ENCODE data around the gene SAMD8.
"Not testable (repeated sequence)": the region's sequence is repeated elsewhere in the genome, so short reads cannot be mapped to it uniquely, and the experiment has no call there.

Gene SAMD8

GRCh38 chr10:75202321-75203045, 91.0 kb downstream of the SAMD8 start:
- Histone ChIP-seq H3K27me3 (ENCODE audit: control insufficient read depth in 5 of 5, insufficient read depth in 4 of 5, low read length in 5 of 5) (no peaks in the 10 kb centered on the region), H3K9me3 (ENCODE audit: control insufficient read depth in 5 of 5, low read length in 5 of 5) (no peaks in the 10 kb centered on the region), H3K36me3 (ENCODE audit: control insufficient read depth in 5 of 5, insufficient read depth in 5 of 5, low read length in 5 of 5) (peaks cover 0 to under 1% (median 0%) of the 10 kb centered on the region in 5 donors), H3K4me3 (ENCODE audit: low read depth in 1 of 5, low read length in 5 of 5) (no peak overlapping the region), H3K9ac (ENCODE audit: low read length in 5 of 5) (no peak overlapping the region), H3K4me1 (ENCODE audit: control insufficient read depth in 5 of 5, insufficient read depth in 5 of 5, low read length in 5 of 5) (peaks cover 3 to 15% (median 9%) of the 10 kb centered on the region in 5 donors), H3K27ac (ENCODE audit: low read depth, low read length) (peak overlapping the region; percentile 11)

DNA sequence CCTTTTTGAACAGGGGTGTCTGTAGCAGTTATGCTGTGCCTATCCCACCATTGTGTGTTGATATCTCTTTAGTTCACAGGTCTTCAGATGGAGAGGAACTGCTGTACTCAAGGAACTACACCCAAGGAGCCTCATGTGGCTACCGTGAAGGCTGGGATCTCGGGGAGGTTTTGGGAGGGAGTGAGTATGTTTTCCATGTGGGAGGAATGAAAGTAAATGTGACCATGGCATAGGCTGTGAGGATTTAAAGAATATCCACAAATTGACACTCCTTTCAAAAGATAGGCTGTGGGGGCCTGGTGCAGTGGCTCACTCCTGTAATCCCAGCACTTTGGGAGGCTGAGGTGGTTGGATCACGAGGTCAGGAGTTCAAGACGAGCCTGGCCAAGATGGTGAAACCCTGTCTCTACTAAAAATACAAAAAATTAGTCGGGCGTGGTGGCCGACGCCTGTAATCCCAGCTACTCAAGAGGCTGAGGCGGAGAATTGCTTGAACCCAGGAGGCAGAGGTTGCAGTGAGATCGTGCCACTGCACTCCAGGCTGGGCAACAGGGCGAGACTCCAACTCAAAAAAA, 91.7 kb downstream of the SAMD8 start:
- peak overlapping the region; percentile 11 for H3K27ac ChIP-seq (ENCODE audit: low read depth, low read length)

DNA sequence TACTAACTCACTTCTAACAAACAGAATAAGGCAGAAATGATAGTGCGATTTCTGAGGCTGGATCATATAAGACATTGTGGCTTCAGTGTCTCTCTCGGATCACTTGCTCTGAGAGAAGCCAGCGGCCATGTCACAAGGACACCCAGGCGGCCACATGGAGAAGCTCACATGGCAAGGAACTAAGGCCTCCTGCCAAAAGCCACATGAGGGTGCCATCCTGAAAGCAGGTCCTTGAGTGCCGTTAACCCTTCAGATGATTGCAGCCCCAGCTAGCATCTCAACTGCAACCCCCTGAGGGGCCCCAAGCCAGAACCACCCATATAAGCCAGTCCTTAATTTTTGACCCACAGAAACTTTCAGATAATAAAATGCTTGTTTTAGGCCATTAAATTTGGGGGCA, 92.3 kb downstream of the SAMD8 start:
- no peak overlapping the region for H3K9ac ChIP-seq (ENCODE audit: low read length in 5 of 5)
- H3K27me3 ChIP-seq (ENCODE audit: control insufficient read depth in 5 of 5, insufficient read depth in 4 of 5, low read length in 5 of 5), result no peaks in the 10 kb centered on the region
- peaks cover 0 to 3% (median 0%) of the 10 kb centered on the region in 5 donors for H3K36me3 ChIP-seq (ENCODE audit: control insufficient read depth in 5 of 5, insufficient read depth in 5 of 5, low read length in 5 of 5)
- no peak overlapping the region for H3K4me3 ChIP-seq (ENCODE audit: low read depth in 1 of 5, low read length in 5 of 5)
- no peak overlapping the region for H3K27ac ChIP-seq (ENCODE audit: low read depth, low read length)
- H3K4me1 ChIP-seq (ENCODE audit: control insufficient read depth in 5 of 5, insufficient read depth in 5 of 5, low read length in 5 of 5), result peaks cover 3 to 20% (median 9%) of the 10 kb centered on the region in 5 donors
- no peaks in the 10 kb centered on the region for H3K9me3 ChIP-seq (ENCODE audit: control insufficient read depth in 5 of 5, low read length in 5 of 5)

More for the DNA sequence above, 91.7 kb downstream of the SAMD8 start:
- H3K4me1 ChIP-seq (ENCODE audit: control insufficient read depth in 5 of 5, insufficient read depth in 5 of 5, low read length in 5 of 5), result peaks cover 3 to 17% (median 9%) of the 10 kb centered on the region in 5 donors
- not testable (repeated sequence) for H3K27me3 ChIP-seq (ENCODE audit: control insufficient read depth in 5 of 5, insufficient read depth in 4 of 5, low read length in 5 of 5); H3K36me3 ChIP-seq (ENCODE audit: control insufficient read depth in 5 of 5, insufficient read depth in 5 of 5, low read length in 5 of 5); H3K4me3 ChIP-seq (ENCODE audit: low read depth in 1 of 5, low read length in 5 of 5); H3K9me3 ChIP-seq (ENCODE audit: control insufficient read depth in 5 of 5, low read length in 5 of 5); H3K9ac ChIP-seq (ENCODE audit: low read length in 5 of 5)

DNA sequence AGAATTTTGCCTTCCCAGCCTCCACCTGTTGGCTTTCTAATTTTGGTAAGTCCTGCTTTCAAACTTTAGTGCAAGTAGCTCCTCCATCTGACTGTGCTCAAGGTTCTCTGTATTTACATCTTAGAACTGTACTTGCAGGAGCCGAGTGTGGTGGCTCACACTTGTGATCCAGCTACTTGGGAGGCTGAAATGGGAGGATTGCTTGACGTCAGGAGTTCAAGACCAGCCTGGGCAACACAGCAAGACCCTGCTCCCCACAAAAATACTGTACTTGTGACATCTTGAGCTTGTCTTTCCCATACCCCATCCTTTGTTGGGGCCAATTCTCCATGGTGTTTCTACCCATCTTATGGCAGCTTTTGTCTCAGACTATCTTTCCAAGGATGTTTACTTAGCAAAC, 94.5 kb downstream of the SAMD8 start:
- Histone ChIP-seq H3K4me3 (ENCODE audit: low read depth in 1 of 5, low read length in 5 of 5) (no peak overlapping the region), H3K4me1 (ENCODE audit: control insufficient read depth in 5 of 5, insufficient read depth in 5 of 5, low read length in 5 of 5) (peaks cover 3 to 30% (median 15%) of the 10 kb centered on the region in 5 donors), H3K9me3 (ENCODE audit: control insufficient read depth in 5 of 5, low read length in 5 of 5) (no peaks in the 10 kb centered on the region), H3K36me3 (ENCODE audit: control insufficient read depth in 5 of 5, insufficient read depth in 5 of 5, low read length in 5 of 5) (peaks cover 0 to 3% (median 0%) of the 10 kb centered on the region in 5 donors), H3K27me3 (ENCODE audit: control insufficient read depth in 5 of 5, insufficient read depth in 4 of 5, low read length in 5 of 5) (no peaks in the 10 kb centered on the region), H3K27ac (ENCODE audit: low read depth, low read length) (no peak overlapping the region), H3K9ac (ENCODE audit: low read length in 5 of 5) (no peak overlapping the region)

- H3K4me1 ChIP-seq (ENCODE audit: control insufficient read depth in 5 of 5, insufficient read depth in 5 of 5, low read length in 5 of 5), result peaks cover 3 to 33% (median 20%) of the 10 kb centered on the region in 5 donors
Observed at GRCh38 chr10:75206638-75207037, 95.2 kb downstream of the SAMD8 start.

GRCh38 chr10:75207079-75207856, 95.8 kb downstream of the SAMD8 start:
- Histone ChIP-seq H3K27me3 (ENCODE audit: control insufficient read depth in 5 of 5, insufficient read depth in 4 of 5, low read length in 5 of 5) (no peaks in the 10 kb centered on the region), H3K36me3 (ENCODE audit: control insufficient read depth in 5 of 5, insufficient read depth in 5 of 5, low read length in 5 of 5) (peaks cover 0 to 3% (median under 1%) of the 10 kb centered on the region in 5 donors), H3K9me3 (ENCODE audit: control insufficient read depth in 5 of 5, low read length in 5 of 5) (no peaks in the 10 kb centered on the region), H3K27ac (ENCODE audit: low read depth, low read length) (no peak overlapping the region), H3K4me3 (ENCODE audit: low read depth in 1 of 5, low read length in 5 of 5) (no peak overlapping the region), H3K9ac (ENCODE audit: low read length in 5 of 5) (no peak overlapping the region), H3K4me1 (ENCODE audit: control insufficient read depth in 5 of 5, insufficient read depth in 5 of 5, low read length in 5 of 5) (peaks cover 9 to 38% (median 25%) of the 10 kb centered on the region in 5 donors)

More at GRCh38 chr10:75206638-75207037, 95.2 kb downstream of the SAMD8 start:
- H3K9ac ChIP-seq (ENCODE audit: low read length in 5 of 5); H3K36me3 ChIP-seq (ENCODE audit: control insufficient read depth in 5 of 5, insufficient read depth in 5 of 5, low read length in 5 of 5); H3K27ac ChIP-seq (ENCODE audit: low read depth, low read length); H3K4me3 ChIP-seq (ENCODE audit: low read depth in 1 of 5, low read length in 5 of 5); H3K9me3 ChIP-seq (ENCODE audit: control insufficient read depth in 5 of 5, low read length in 5 of 5); H3K27me3 ChIP-seq (ENCODE audit: control insufficient read depth in 5 of 5, insufficient read depth in 4 of 5, low read length in 5 of 5): not testable (repeated sequence)

GRCh38 chr10:75207857-75208144, 96.3 kb downstream of the SAMD8 start:
- H3K27me3 ChIP-seq (ENCODE audit: control insufficient read depth in 5 of 5, insufficient read depth in 4 of 5, low read length in 5 of 5), result no peaks in the 10 kb centered on the region
- no peak overlapping the region for H3K4me3 ChIP-seq (ENCODE audit: low read depth in 1 of 5, low read length in 5 of 5)
- H3K9ac ChIP-seq (ENCODE audit: low read length in 5 of 5), result no peak overlapping the region
- H3K9me3 ChIP-seq (ENCODE audit: control insufficient read depth in 5 of 5, low read length in 5 of 5), result no peaks in the 10 kb centered on the region
- no peak overlapping the region for H3K27ac ChIP-seq (ENCODE audit: low read depth, low read length)
- peaks cover 9 to 35% (median 25%) of the 10 kb centered on the region in 5 donors for H3K4me1 ChIP-seq (ENCODE audit: control insufficient read depth in 5 of 5, insufficient read depth in 5 of 5, low read length in 5 of 5)
- H3K36me3 ChIP-seq (ENCODE audit: control insufficient read depth in 5 of 5, insufficient read depth in 5 of 5, low read length in 5 of 5), result peaks cover 0 to 5% (median 3%) of the 10 kb centered on the region in 5 donors

- H3K27ac ChIP-seq (ENCODE audit: low read depth, low read length), result no peak overlapping the region
- no peaks in the 10 kb centered on the region for H3K9me3 ChIP-seq (ENCODE audit: control insufficient read depth in 5 of 5, low read length in 5 of 5)
- H3K36me3 ChIP-seq (ENCODE audit: control insufficient read depth in 5 of 5, insufficient read depth in 5 of 5, low read length in 5 of 5), result peaks cover 0 to 9% (median 7%) of the 10 kb centered on the region in 5 donors
- peaks cover 7 to 32% (median 21%) of the 10 kb centered on the region in 5 donors for H3K4me1 ChIP-seq (ENCODE audit: control insufficient read depth in 5 of 5, insufficient read depth in 5 of 5, low read length in 5 of 5)
- H3K9ac ChIP-seq (ENCODE audit: low read length in 5 of 5), result no peak overlapping the region
- no peaks in the 10 kb centered on the region for H3K27me3 ChIP-seq (ENCODE audit: control insufficient read depth in 5 of 5, insufficient read depth in 4 of 5, low read length in 5 of 5)
- no peak overlapping the region for H3K4me3 ChIP-seq (ENCODE audit: low read depth in 1 of 5, low read length in 5 of 5)
Observed at GRCh38 chr10:75208181-75208580, 96.7 kb downstream of the SAMD8 start.

DNA sequence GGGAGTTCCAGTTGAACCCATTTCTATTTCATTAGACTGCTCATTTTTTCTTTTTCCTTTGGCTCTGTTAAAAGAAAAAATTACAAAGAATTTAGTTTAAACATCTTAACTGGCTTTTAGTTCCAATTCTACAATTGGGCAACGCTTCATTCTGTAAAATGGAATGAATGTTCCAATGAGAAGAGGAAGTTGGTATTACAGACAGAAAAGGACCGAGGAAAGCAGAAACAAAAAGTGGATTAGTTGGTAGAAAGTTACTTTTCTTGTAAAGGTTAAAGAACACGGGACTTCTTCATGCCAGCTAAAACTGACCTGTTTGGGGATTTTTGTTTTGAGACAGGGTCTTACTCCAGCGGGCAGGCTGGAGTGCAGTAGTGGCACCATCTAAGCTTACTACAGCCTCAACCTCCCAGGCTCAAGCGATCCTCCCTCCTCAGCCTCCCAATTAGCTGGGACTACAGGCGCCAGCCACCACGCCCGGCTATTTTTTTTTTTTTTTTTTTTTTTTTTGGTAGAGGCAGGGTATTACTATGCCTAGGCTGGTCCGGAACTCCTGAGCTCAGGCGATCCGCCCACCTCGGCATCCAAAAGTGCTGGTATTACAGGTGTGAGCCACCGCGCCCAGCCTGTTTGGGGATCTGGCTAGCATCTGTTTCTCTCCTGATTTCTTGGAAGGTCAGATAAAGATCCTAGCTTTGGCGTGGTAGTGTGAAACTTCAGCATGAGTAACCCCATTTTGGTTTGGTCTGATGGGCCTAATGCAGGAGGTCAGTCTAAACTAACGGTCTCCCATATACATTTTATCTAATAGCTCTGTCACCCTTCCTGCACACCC, 97.8 kb downstream of the SAMD8 start:
- peaks cover 6 to 17% (median 13%) of the 10 kb centered on the region in 5 donors for H3K36me3 ChIP-seq (ENCODE audit: control insufficient read depth in 5 of 5, insufficient read depth in 5 of 5, low read length in 5 of 5)
- peak overlapping the region; percentile 88 to 97 (median 94) for H3K4me3 ChIP-seq (ENCODE audit: low read depth in 1 of 5, low read length in 5 of 5)
- peaks cover 7 to 31% (median 21%) of the 10 kb centered on the region in 5 donors for H3K4me1 ChIP-seq (ENCODE audit: control insufficient read depth in 5 of 5, insufficient read depth in 5 of 5, low read length in 5 of 5)
- no peaks in the 10 kb centered on the region for H3K27me3 ChIP-seq (ENCODE audit: control insufficient read depth in 5 of 5, insufficient read depth in 4 of 5, low read length in 5 of 5)
- no peaks in the 10 kb centered on the region for H3K9me3 ChIP-seq (ENCODE audit: control insufficient read depth in 5 of 5, low read length in 5 of 5)
- H3K27ac ChIP-seq (ENCODE audit: low read depth, low read length), result peak overlapping the region; percentile 99
- H3K9ac ChIP-seq (ENCODE audit: low read length in 5 of 5), result peak overlapping the region; percentile 89 to 99 (median 99)

All from subcutaneous abdominal adipose tissue (tissue), 5 donors.